ENCODE data around the gene NKPD1. TPM values are rescaled to one million over a fixed set of nuclear protein-coding genes. Genes with fewer than 3 reads are reported as not detected.

The NKPD1 gene
- total and polyA plus RNA-seq, 9 of the 15 experiments (the other 6 are each of a cell fraction or from before 2014, with no cell fraction given): 0.03 to 0.09 (median 0.04) TPM; not detected in 5

GRCh38 chr19:45163156-45163555 is 2.4 kb upstream of the NKPD1 start:
- Histone ChIP-seq H3K36me3 (ENCODE audit: control insufficient read depth, insufficient read depth, low read length) (no peaks in the 10 kb centered on the region), H3K4me3 (no peak overlapping the region), H3K9me1 (ENCODE audit: control insufficient read depth, insufficient read depth, low read length) (no peaks in the 10 kb centered on the region), H3K9ac (ENCODE audit: insufficient read depth in 1 of 2, low read depth in 2 of 2, low read length in 2 of 2) (peak overlapping the region in 1 of 2 experiments; percentile 55; a peak in 1 of 4 replicates), H4K20me1 (replicated peaks; ENCODE audit: control insufficient read depth, insufficient read depth, low read length) (peaks cover 18% of the 10 kb centered on the region; the same call in 1 of the 2 replicates), H2AFZ (ENCODE audit: low read depth, low read length) (no peak overlapping the region), H3K4me2 (ENCODE audit: insufficient read depth, low read length) (no peak overlapping the region), H3K4me1 (replicated peaks in 1 of 2; ENCODE audit: control insufficient read depth in 2 of 2, insufficient read depth in 2 of 2, low read length in 2 of 2) (peaks cover 3 to 69% of the 10 kb centered on the region in 2 experiments; a peak in 3 of 5 replicates), H3K27me3 (ENCODE audit: control insufficient read depth in 2 of 2, insufficient read depth in 2 of 2, low read length in 2 of 2) (peaks cover 6 to 23% of the 10 kb centered on the region in 2 experiments; a peak in 4 of 5 replicates), H3K27ac (ENCODE audit: extremely low read depth, low read depth, low read length) (no peak overlapping the region), H3K9me3 (replicated peaks; ENCODE audit: control insufficient read depth, insufficient read depth, low read depth, low read length) (no peaks in the 10 kb centered on the region), H3K79me2 (ENCODE audit: control insufficient read depth, insufficient read depth, low read length) (no peaks in the 10 kb centered on the region)
- CTCF ChIA-PET (ENCODE audit: low intra/inter-chr PET ratio): no interaction called here
- 50% methylated on average over 16 of the region's 17 CpGs for WGBS (ENCODE audit: insufficient coverage, low coverage, missing lambda C conversion rate)
- FAIRE-seq (no peak), DNase-seq (ENCODE audit: extremely low read depth in 1 of 4, low spot score in 3 of 4) (no peak), ATAC-seq (no peak)
- intact Hi-C loops (cut with micrococcal nuclease) (no loop called here), in situ Hi-C loops (cut with MboI) (no loop called here)
- peak; percentile 23; the same call in 1 of the 2 replicates for TF ChIP-seq EGR1 (conservative IDR thresholded peaks at IDR 0.05)
- no peak for TF ChIP-seq GMEB1 (CRISPR knock-in tag; IDR thresholded peaks at IDR 0.05)
- BruUV-seq (replicated peaks): no TSS peak
- POLR2A ChIA-PET: interaction anchor here (1.0 kb wide), 1 partner anchor 9 kb away, joined by 3 read pairs; no protein-coding TSS in a partner anchor

- Histone ChIP-seq H2AFZ (ENCODE audit: low read depth, low read length) (no peak overlapping the region), H3K4me3 (no peak overlapping the region), H3K27ac (ENCODE audit: extremely low read depth, low read depth, low read length) (no peak overlapping the region), H3K36me3 (ENCODE audit: control insufficient read depth, insufficient read depth, low read length) (no peaks in the 10 kb centered on the region), H3K27me3 (ENCODE audit: control insufficient read depth in 2 of 2, insufficient read depth in 2 of 2, low read length in 2 of 2) (peaks cover 6 to 26% of the 10 kb centered on the region in 2 experiments; a peak in 4 of 5 replicates), H3K79me2 (ENCODE audit: control insufficient read depth, insufficient read depth, low read length) (no peaks in the 10 kb centered on the region), H3K4me1 (replicated peaks in 1 of 2; ENCODE audit: control insufficient read depth in 2 of 2, insufficient read depth in 2 of 2, low read length in 2 of 2) (peaks cover 3 to 70% of the 10 kb centered on the region in 2 experiments; a peak in 3 of 5 replicates), H3K4me2 (ENCODE audit: insufficient read depth, low read length) (no peak overlapping the region), H3K9me3 (replicated peaks; ENCODE audit: control insufficient read depth, insufficient read depth, low read depth, low read length) (no peaks in the 10 kb centered on the region), H4K20me1 (replicated peaks; ENCODE audit: control insufficient read depth, insufficient read depth, low read length) (peaks cover 18% of the 10 kb centered on the region; the same call in 1 of the 2 replicates), H3K9me1 (ENCODE audit: control insufficient read depth, insufficient read depth, low read length) (no peaks in the 10 kb centered on the region), H3K9ac (ENCODE audit: insufficient read depth in 1 of 2, low read depth in 2 of 2, low read length in 2 of 2) (peak overlapping the region in 1 of 2 experiments; percentile 55; a peak in 1 of 4 replicates)
- no peak for ATAC-seq
- BruUV-seq (replicated peaks): no TSS peak
- no peak for DNase-seq (ENCODE audit: extremely low read depth in 1 of 4, low spot score in 3 of 4)
- CTCF ChIA-PET (ENCODE audit: low intra/inter-chr PET ratio): interaction anchor here (1.3 kb wide), 1 partner anchor 86 kb away, joined by 4 read pairs; no protein-coding TSS in a partner anchor
- WGBS (ENCODE audit: insufficient coverage, low coverage, missing lambda C conversion rate): 71% methylated on average over 16 of the region's 18 CpGs
- POLR2A ChIA-PET: interaction anchor here (0.7 kb wide), 1 partner anchor 10 kb away, joined by 3 read pairs; no protein-coding TSS in a partner anchor
- intact Hi-C loops (cut with micrococcal nuclease): loop anchor here (1.0 kb wide), 1 partner anchor 25 kb away; no protein-coding TSS in a partner anchor
- FAIRE-seq: no peak
- in situ Hi-C loops (cut with MboI): no loop called here
- TF ChIP-seq POLR2B (IDR thresholded peaks at IDR 0.05; ENCODE audit: low read depth, partially characterized antibody): no peak
- no peak for TF ChIP-seq TGIF2 (CRISPR knock-in tag; IDR thresholded peaks at IDR 0.05)
- no peak for TF ChIP-seq THRB (CRISPR knock-in tag; conservative IDR thresholded peaks at IDR 0.05)
- no peak for TF ChIP-seq NFIX (CRISPR knock-in tag; IDR thresholded peaks at IDR 0.05; ENCODE audit: low read depth)
- TF ChIP-seq KAT2B (IDR thresholded peaks at IDR 0.05; ENCODE audit: low read depth, low read length): no peak
- no peak for TF ChIP-seq THAP7 (CRISPR knock-in tag; IDR thresholded peaks at IDR 0.05)
- TF ChIP-seq ZNF133 (CRISPR knock-in tag; IDR thresholded peaks at IDR 0.05): no peak
- TF ChIP-seq GABPA (tag; conservative IDR thresholded peaks at IDR 0.05; ENCODE audit: low read depth): no peak
Measured at GRCh38 chr19:45162608-45163143, 1.9 kb upstream of the NKPD1 start.

All from K562 (cell line).